Tibial artery (tissue), 4 donors: ENCODE data around the gene CLIC3.

Experiments
- DNase-seq, 2 donors: peaks; one replicate each; pipeline ENCODE4 v3.0.0-alpha.2; 2019
- H3K27ac ChIP-seq, 2 donors: fragments of 200-600 bp; sonication (generic) in 1 of 2; 1 replicate in 1 of 2; 2 replicates in 1 of 2; pipeline ENCODE4 v1.5.1; 2018 to 2019; ENCODE audit warnings: mild to moderate bottlenecking in 1 of 2
- H3K27me3 ChIP-seq, 2 donors: fragments of 200-600 bp; sonication (generic) in 1 of 2; one replicate each; pipeline versions ENCODE4 v1.5.1 to v1.6.0; 2016 to 2019
- H3K36me3 ChIP-seq, 3 donors: fragments of 200-600 bp; sonication (generic) in 2 of 3; one replicate each; pipeline ENCODE4 v1.5.1; 2016 to 2019; ENCODE audit warnings: mild to moderate bottlenecking in 2 of 3
- H3K4me1 ChIP-seq, 4 donors: fragments of 200-600 bp; sonication (generic) in 2 of 4; 1 replicate in 3 of 4; 2 replicates in 1 of 4; pipeline ENCODE4 v1.5.1; 2016 to 2019
- H3K4me3 ChIP-seq, 2 donors: fragments of 200-600 bp; sonication (generic) in 1 of 2; 1 replicate in 1 of 2; 2 replicates in 1 of 2; pipeline ENCODE4 v1.5.1; 2018 to 2019; ENCODE audit warnings: mild to moderate bottlenecking in 2 of 2
- H3K9me3 ChIP-seq, 3 donors: fragments of 200-600 bp; sonication (generic) in 1 of 3; one replicate each; pipeline ENCODE4 v1.5.1; 2016 to 2019
- intact Hi-C: fragments of 100-400 bp; cut with DNase I; formaldehyde crosslinking; loops from one replicate; pipeline ENCODE4 v1.15.0; 2023; ENCODE audit warnings: low total_unique reads
- TF ChIP-seq, protein P1 (sequence below), 2 experiments: fragments of 200-600 bp in 1 of 2; fragments of 450-650 bp in 1 of 2; IDR thresholded peaks; one replicate each; pipeline ENCODE4 v1.5.1; 2017 to 2019; ENCODE audit warnings: antibody characterized with exemption in 2 of 2, mild to moderate bottlenecking in 1 of 2, moderate library complexity in 1 of 2

Gene CLIC3

DNA sequence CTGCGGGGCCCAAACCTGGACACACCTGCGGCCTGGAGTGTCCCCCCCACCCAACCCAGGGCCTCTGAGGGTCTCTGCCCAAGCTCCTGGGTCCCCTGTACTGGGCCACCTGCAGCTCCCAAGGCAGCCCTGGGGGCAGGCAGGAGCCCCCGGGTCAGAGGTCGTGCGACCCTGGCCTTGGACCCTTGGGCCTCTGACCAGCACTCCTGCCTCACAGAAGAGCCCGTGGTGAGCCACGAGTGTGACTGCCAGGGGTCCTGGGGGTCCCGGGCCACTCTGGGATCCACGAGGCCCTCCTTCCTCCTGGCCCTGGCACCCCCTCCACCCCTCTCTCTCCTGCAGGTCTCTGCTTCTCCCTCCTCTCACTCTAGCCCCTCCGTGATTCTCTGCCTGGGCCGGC lies 24.0 kb downstream of the CLIC3 start:
- intact Hi-C loops = no loop called here
- DNase-seq = no peak
- no peaks in the 10 kb centered on the region for H3K36me3 ChIP-seq
- peaks cover 0 to 37% of the 10 kb centered on the region in 2 donors for H3K27me3 ChIP-seq
- H3K27ac ChIP-seq = no peak overlapping the region
- H3K4me1 ChIP-seq = peaks cover 0 to 9% (median 3%) of the 10 kb centered on the region in 4 donors
- H3K4me3 ChIP-seq = no peak overlapping the region
- no peaks in the 10 kb centered on the region for H3K9me3 ChIP-seq
- TF ChIP-seq, protein P1, sequence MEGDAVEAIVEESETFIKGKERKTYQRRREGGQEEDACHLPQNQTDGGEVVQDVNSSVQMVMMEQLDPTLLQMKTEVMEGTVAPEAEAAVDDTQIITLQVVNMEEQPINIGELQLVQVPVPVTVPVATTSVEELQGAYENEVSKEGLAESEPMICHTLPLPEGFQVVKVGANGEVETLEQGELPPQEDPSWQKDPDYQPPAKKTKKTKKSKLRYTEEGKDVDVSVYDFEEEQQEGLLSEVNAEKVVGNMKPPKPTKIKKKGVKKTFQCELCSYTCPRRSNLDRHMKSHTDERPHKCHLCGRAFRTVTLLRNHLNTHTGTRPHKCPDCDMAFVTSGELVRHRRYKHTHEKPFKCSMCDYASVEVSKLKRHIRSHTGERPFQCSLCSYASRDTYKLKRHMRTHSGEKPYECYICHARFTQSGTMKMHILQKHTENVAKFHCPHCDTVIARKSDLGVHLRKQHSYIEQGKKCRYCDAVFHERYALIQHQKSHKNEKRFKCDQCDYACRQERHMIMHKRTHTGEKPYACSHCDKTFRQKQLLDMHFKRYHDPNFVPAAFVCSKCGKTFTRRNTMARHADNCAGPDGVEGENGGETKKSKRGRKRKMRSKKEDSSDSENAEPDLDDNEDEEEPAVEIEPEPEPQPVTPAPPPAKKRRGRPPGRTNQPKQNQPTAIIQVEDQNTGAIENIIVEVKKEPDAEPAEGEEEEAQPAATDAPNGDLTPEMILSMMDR (IDR thresholded peaks at IDR 0.05) = no peak

DNA sequence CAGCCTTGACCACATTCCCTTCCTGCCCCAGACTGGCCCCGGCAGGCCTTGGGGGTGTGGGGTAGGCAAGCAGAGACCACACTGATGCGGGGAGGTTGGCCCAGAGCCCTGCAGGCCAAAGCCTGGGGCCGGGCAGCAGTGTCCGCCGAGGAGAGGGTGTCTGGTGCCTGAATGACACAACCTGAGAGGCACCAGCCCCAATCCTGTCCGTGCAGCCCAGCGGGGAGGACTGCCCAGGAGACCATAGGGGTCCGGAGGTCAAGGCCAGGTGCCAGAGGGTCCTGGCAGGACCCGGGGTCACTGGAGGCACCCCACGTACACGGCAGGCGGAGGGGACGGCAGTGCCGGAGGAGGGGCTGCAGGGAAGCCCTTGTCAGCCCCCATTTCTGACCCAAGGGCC lies 24.6 kb downstream of the CLIC3 start:
- TF ChIP-seq, protein P1 (IDR thresholded peaks at IDR 0.05) = no peak
- H3K4me3 ChIP-seq = no peak overlapping the region
- H3K27ac ChIP-seq = no peak overlapping the region
- peaks cover 0 to 9% (median 2%) of the 10 kb centered on the region in 4 donors for H3K4me1 ChIP-seq
- intact Hi-C loops = no loop called here
- peaks cover 0 to 37% of the 10 kb centered on the region in 2 donors for H3K27me3 ChIP-seq
- no peaks in the 10 kb centered on the region for H3K36me3 ChIP-seq
- H3K9me3 ChIP-seq = no peaks in the 10 kb centered on the region
- no peak for DNase-seq

DNA sequence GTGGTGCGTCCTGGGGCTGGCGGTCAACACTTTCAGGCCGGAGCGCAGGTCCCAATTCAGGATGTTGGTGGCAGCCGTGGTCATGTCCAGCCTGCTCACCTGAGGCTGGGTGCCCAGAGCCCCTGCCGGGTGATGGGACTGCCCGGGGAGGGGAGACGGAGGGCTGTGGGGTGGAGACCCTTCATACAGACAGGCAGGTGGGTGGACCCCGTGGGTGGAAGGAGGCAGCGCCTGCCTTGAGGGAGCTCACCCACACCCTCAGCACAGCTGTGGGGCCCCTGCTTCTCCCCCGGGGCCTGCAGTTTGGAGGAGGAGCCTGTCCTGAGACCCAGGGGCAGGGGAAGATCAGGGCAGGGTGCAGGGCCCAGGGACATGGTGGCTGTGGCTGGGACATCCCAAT lies 26.0 kb downstream of the CLIC3 start:
- Histone ChIP-seq H3K4me3 (no peak overlapping the region), H3K27me3 (peaks cover 0 to 39% of the 10 kb centered on the region in 2 donors), H3K4me1 (peaks cover 0 to 7% (median 1%) of the 10 kb centered on the region in 4 donors), H3K36me3 (no peaks in the 10 kb centered on the region), H3K9me3 (no peaks in the 10 kb centered on the region), H3K27ac (no peak overlapping the region)
- TF ChIP-seq, protein P1 (IDR thresholded peaks at IDR 0.05) = no peak
- intact Hi-C loops = no loop called here
- no peak for DNase-seq

DNA sequence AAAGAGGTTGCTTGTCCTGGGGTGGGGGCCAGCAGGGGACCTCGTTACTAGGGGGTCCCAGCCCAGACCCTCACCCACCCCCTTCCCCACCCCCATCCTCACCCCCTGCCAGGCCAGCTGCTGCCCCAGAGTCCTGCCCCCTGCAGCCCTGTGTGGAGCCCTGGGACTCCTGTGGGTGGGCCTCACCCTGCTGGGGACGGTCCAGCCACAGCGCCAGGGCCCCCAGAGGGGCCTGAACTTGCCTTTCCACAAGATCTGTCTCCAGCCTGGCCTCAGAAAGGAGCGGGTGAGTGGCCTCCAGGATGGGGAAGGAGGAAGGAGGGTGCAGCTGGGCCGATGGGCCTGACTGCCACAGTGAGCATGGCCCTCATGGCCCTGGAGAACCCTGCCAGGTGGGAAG lies 26.6 kb downstream of the CLIC3 start:
- no peak for DNase-seq
- H3K9me3 ChIP-seq = no peaks in the 10 kb centered on the region
- peaks cover 0 to 39% of the 10 kb centered on the region in 2 donors for H3K27me3 ChIP-seq
- H3K4me1 ChIP-seq = peaks cover 0 to 7% (median 1%) of the 10 kb centered on the region in 4 donors
- no peaks in the 10 kb centered on the region for H3K36me3 ChIP-seq
- H3K4me3 ChIP-seq = no peak overlapping the region
- no peak overlapping the region for H3K27ac ChIP-seq
- TF ChIP-seq, protein P1 (IDR thresholded peaks at IDR 0.05) = no peak
- intact Hi-C loops = no loop called here

DNA sequence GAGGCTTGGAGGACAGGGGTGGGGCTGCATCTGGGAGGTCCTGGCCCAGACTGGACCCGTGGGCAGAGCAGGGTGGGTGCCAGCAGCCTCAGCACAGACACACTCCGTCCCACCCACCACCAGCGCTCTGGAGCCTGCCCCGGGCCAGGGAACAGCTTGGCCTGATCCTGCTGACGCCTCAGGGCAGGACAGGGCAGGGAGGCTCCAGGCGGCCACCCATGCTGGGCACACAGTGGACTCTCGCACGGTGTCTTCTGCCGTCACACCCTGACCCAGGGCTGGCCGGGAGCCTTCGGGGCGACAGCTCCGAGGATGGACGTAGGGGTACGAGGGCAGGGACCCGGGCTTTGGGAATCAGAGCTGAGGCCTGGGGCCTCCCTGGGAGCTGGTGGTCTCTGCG lies 27.2 kb downstream of the CLIC3 start:
- Histone ChIP-seq H3K27me3 (peaks cover 0 to 39% of the 10 kb centered on the region in 2 donors), H3K4me1 (peaks cover 0 to 7% (median 1%) of the 10 kb centered on the region in 4 donors), H3K9me3 (no peaks in the 10 kb centered on the region), H3K27ac (no peak overlapping the region), H3K36me3 (no peaks in the 10 kb centered on the region), H3K4me3 (no peak overlapping the region)
- TF ChIP-seq, protein P1 (IDR thresholded peaks at IDR 0.05) = no peak
- intact Hi-C loops = no loop called here
- DNase-seq = no peak
